CD4-positive, alpha-beta T cell (primary cell): ENCODE results near the gene WASF3. TPM values are rescaled to one million over a fixed set of nuclear protein-coding genes. Genes with fewer than 3 reads are reported as not detected.

ENCODE experiments used
- ATAC-seq: fragments of 200-7000 bp; cut with Tn5 transposase; one replicate; pipeline ENCODE4 v1.10.0; 2022; ENCODE audit warnings: mild to moderate bottlenecking; ENCODE audit not compliant: poor library complexity
- CTCF ChIA-PET: fragments of 350-600 bp; sonication (Branson Sonifier 250); formaldehyde crosslinking; loops from one replicate; lab custom pipeline; 2021; ENCODE audit warnings: antibody characterized with exemption, inconsistent platforms; lab: Charles Lee
- POLR2A ChIA-PET: fragments of 350-600 bp; sonication (Branson Sonifier 250); formaldehyde crosslinking; loops from one replicate; lab custom pipeline; 2021; ENCODE audit warnings: antibody characterized with exemption, inconsistent platforms; lab: Charles Lee
- DNase-seq, 14 experiments: peaks; one replicate each; pipeline ENCODE4 v3.0.0-alpha.2; 2013 to 2020; ENCODE audit warnings: mixed read lengths in 2 of 14
- H3K27ac ChIP-seq, 2 donors: one replicate each; pipeline versions ENCODE4 v1.5.1 to v1.7.0; 2013; ENCODE audit warnings: low read length in 2 of 2, low read depth in 1 of 2, mild to moderate bottlenecking in 1 of 2
- H3K27me3 ChIP-seq, 2 experiments: 1 replicate in 1 of 2; 2 replicates in 1 of 2; pipeline versions ENCODE4 v1.6.1 to v1.7.0; 2013; ENCODE audit warnings: low read length in 2 of 2, control low read depth in 1 of 2, mild to moderate bottlenecking in 1 of 2, moderate library complexity in 1 of 2; ENCODE audit not compliant: insufficient read depth in 2 of 2, control insufficient read depth in 1 of 2
- H3K36me3 ChIP-seq: one replicate; pipeline ENCODE4 v1.6.1; 2013; ENCODE audit warnings: low read length, control low read depth; ENCODE audit not compliant: insufficient read depth
- H3K4me1 ChIP-seq: one replicate; pipeline ENCODE4 v1.6.1; 2013; ENCODE audit warnings: low read length, control low read depth; ENCODE audit not compliant: insufficient read depth
- H3K4me3 ChIP-seq: one replicate; pipeline ENCODE4 v1.5.1; 2013; ENCODE audit warnings: mild to moderate bottlenecking, low read length, moderate library complexity
- H3K9me3 ChIP-seq, 2 experiments: 1 replicate in 1 of 2; 2 replicates in 1 of 2; pipeline versions ENCODE4 v1.6.1 to v1.7.0; 2013; ENCODE audit warnings: low read length in 2 of 2, mild to moderate bottlenecking in 2 of 2, control low read depth in 1 of 2, moderate library complexity in 1 of 2; ENCODE audit not compliant: control insufficient read depth in 1 of 2, insufficient read depth in 1 of 2
- H3K27ac Mint-ChIP-seq: one replicate; pipeline ENCODE4 v1.8.0; 2020; ENCODE audit warnings: mixed read lengths
- H3K27me3 Mint-ChIP-seq: one replicate; pipeline ENCODE4 v1.8.0; 2021; ENCODE audit warnings: mixed read lengths
- H3K36me3 Mint-ChIP-seq: one replicate; pipeline ENCODE4 v1.8.0; 2021; ENCODE audit warnings: low read depth, mixed read lengths
- H3K4me1 Mint-ChIP-seq: one replicate; pipeline ENCODE4 v1.8.0; 2021; ENCODE audit warnings: low read depth, mixed read lengths
- H3K4me3 Mint-ChIP-seq: one replicate; pipeline ENCODE4 v1.8.0; 2020; ENCODE audit warnings: mild to moderate bottlenecking, mixed read lengths
- H3K9me3 Mint-ChIP-seq: one replicate; pipeline ENCODE4 v1.8.0; 2020; ENCODE audit warnings: mixed read lengths
- intact Hi-C, 2 experiments: fragments of 100-400 bp; cut with DNase I in 1 of 2; cut with micrococcal nuclease in 1 of 2; formaldehyde crosslinking; loops; one replicate each; pipeline versions ENCODE4 v1.15.1 to v1.9.0; 2023 to 2025; cut with DNase I, micrococcal nuclease
- total RNA-seq, 174 experiments: library from RNA in 2 of 174; stranded (reverse) in 2 of 174; gene quantifications; one replicate each; pipeline ENCODE4 v1.2.3 and lab custom pipeline; 2021 to 2026
- TF ChIP-seq, protein P1 (sequence below): fragments of 200-600 bp; IDR thresholded peaks from one replicate; pipeline ENCODE4 v1.8.0; 2022; ENCODE audit warnings: antibody characterized with exemption, mild to moderate bottlenecking

Gene WASF3
- total RNA-seq, 2 experiments from 2014 or later: 0.08 TPM; not detected in 1

DNA sequence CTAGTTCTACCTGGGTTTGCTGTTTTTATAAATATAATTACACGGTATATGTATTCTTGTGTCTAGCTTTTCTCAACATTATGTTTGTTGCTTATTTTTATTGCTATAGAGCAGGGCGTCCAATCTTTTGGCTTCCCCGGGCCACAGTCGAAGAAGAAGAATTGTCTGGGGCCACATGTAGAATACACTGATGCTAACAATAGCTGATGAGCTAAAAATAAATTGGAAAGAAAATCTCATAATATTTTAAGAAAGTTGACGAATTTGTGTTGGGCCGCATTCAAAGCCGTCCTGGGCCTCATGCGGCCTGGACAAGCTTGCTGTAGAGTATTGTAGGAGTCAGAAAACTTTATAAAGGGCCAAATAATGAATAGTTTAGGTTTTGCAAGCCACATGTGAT lies 169.2 kb downstream of the WASF3 start:
- ChIA-PET POLR2A (no interaction called here), CTCF (no interaction called here)
- Histone ChIP-seq H3K27me3 (no peaks in the 10 kb centered on the region), H3K36me3 (no peaks in the 10 kb centered on the region), H3K27ac (no peak overlapping the region), H3K9me3 (peaks cover 0 to 7% of the 10 kb centered on the region in 2 experiments), H3K4me1 (peaks cover 7% of the 10 kb centered on the region), H3K4me3 (no peak overlapping the region)
- Mint-ChIP-seq H3K27ac (no peak overlapping the region), H3K27me3 (no peaks in the 10 kb centered on the region), H3K4me1 (peaks cover 9% of the 10 kb centered on the region), H3K9me3 (no peaks in the 10 kb centered on the region), H3K36me3 (no peaks in the 10 kb centered on the region), H3K4me3 (no peak overlapping the region)
- ATAC-seq: no peak
- no peak for DNase-seq
- intact Hi-C loops: no loop called here
- TF ChIP-seq, protein P1, sequence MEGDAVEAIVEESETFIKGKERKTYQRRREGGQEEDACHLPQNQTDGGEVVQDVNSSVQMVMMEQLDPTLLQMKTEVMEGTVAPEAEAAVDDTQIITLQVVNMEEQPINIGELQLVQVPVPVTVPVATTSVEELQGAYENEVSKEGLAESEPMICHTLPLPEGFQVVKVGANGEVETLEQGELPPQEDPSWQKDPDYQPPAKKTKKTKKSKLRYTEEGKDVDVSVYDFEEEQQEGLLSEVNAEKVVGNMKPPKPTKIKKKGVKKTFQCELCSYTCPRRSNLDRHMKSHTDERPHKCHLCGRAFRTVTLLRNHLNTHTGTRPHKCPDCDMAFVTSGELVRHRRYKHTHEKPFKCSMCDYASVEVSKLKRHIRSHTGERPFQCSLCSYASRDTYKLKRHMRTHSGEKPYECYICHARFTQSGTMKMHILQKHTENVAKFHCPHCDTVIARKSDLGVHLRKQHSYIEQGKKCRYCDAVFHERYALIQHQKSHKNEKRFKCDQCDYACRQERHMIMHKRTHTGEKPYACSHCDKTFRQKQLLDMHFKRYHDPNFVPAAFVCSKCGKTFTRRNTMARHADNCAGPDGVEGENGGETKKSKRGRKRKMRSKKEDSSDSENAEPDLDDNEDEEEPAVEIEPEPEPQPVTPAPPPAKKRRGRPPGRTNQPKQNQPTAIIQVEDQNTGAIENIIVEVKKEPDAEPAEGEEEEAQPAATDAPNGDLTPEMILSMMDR: no peak

- H3K36me3 ChIP-seq: no peaks in the 10 kb centered on the region
- H3K4me1 ChIP-seq: peaks cover 3% of the 10 kb centered on the region
- CTCF ChIA-PET: no interaction called here
- no peaks in the 10 kb centered on the region for H3K9me3 Mint-ChIP-seq
- TF ChIP-seq, protein P1: no peak
- no peak overlapping the region for H3K27ac Mint-ChIP-seq
- H3K4me3 Mint-ChIP-seq: no peak overlapping the region
- intact Hi-C loops: no loop called here
- peaks cover 0 to 6% of the 10 kb centered on the region in 2 experiments for H3K9me3 ChIP-seq
- no peak overlapping the region for H3K4me3 ChIP-seq
- DNase-seq: no peak
- ATAC-seq: no peak
- H3K27ac ChIP-seq: no peak overlapping the region
- H3K27me3 ChIP-seq: no peaks in the 10 kb centered on the region
- POLR2A ChIA-PET: no interaction called here
- no peaks in the 10 kb centered on the region for H3K27me3 Mint-ChIP-seq
- H3K4me1 Mint-ChIP-seq: peaks cover 4% of the 10 kb centered on the region
- no peaks in the 10 kb centered on the region for H3K36me3 Mint-ChIP-seq
Observed at GRCh38 chr13:26727122-26727521, 169.6 kb downstream of the WASF3 start.

DNA sequence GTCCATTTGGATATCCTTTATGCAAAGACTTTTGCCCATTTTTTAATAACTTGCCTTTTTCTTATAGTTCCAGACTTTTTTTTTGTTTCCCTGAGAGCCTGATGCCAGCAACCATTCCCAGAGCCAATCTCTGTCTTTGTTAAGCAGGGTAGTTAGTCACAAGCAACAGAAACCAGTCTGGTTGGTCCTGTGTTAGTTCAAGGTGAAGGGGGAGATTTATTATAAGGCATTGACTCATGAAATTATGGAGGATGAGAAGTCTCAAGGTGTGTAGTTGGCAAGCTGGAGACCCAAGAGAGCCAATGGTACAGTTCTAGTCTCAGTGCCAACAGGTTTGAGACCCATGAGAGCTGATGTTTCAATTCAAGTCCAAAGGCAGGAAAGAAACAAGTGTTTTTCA lies 170.2 kb downstream of the WASF3 start:
- Mint-ChIP-seq H3K27me3 (no peaks in the 10 kb centered on the region), H3K4me1 (no peaks in the 10 kb centered on the region), H3K27ac (no peak overlapping the region), H3K4me3 (no peak overlapping the region), H3K9me3 (no peaks in the 10 kb centered on the region), H3K36me3 (no peaks in the 10 kb centered on the region)
- ChIA-PET CTCF (no interaction called here), POLR2A (no interaction called here)
- no peaks in the 10 kb centered on the region for H3K27me3 ChIP-seq
- no peak for DNase-seq
- TF ChIP-seq, protein P1: no peak
- H3K9me3 ChIP-seq: peaks cover 0 to 6% of the 10 kb centered on the region in 2 experiments
- intact Hi-C loops: no loop called here
- no peak overlapping the region for H3K4me3 ChIP-seq
- H3K27ac ChIP-seq: no peak overlapping the region
- no peaks in the 10 kb centered on the region for H3K4me1 ChIP-seq
- no peaks in the 10 kb centered on the region for H3K36me3 ChIP-seq
- ATAC-seq: no peak
